CD4-positive, alpha-beta T cell (primary cell): ENCODE data around the gene TULP4. TPM values are rescaled to one million over a fixed set of nuclear protein-coding genes. Genes with fewer than 3 reads are reported as not detected.

Experiments
- ATAC-seq: fragments of 200-7000 bp; cut with Tn5 transposase; one replicate; pipeline ENCODE4 v1.10.0; 2022; ENCODE audit warnings: mild to moderate bottlenecking; ENCODE audit not compliant: poor library complexity
- CTCF ChIA-PET: fragments of 350-600 bp; sonication (Branson Sonifier 250); formaldehyde crosslinking; loops from one replicate; lab custom pipeline; 2021; ENCODE audit warnings: antibody characterized with exemption, inconsistent platforms; lab: Charles Lee
- POLR2A ChIA-PET: fragments of 350-600 bp; sonication (Branson Sonifier 250); formaldehyde crosslinking; loops from one replicate; lab custom pipeline; 2021; ENCODE audit warnings: antibody characterized with exemption, inconsistent platforms; lab: Charles Lee
- DNase-seq, 14 experiments: peaks; one replicate each; pipeline ENCODE4 v3.0.0-alpha.2; 2013 to 2020; ENCODE audit warnings: mixed read lengths in 2 of 14
- H3K27ac ChIP-seq, 2 donors: one replicate each; pipeline versions ENCODE4 v1.5.1 to v1.7.0; 2013; ENCODE audit warnings: low read length in 2 of 2, low read depth in 1 of 2, mild to moderate bottlenecking in 1 of 2
- H3K27me3 ChIP-seq, 2 experiments: 1 replicate in 1 of 2; 2 replicates in 1 of 2; pipeline versions ENCODE4 v1.6.1 to v1.7.0; 2013; ENCODE audit warnings: low read length in 2 of 2, control low read depth in 1 of 2, mild to moderate bottlenecking in 1 of 2, moderate library complexity in 1 of 2; ENCODE audit not compliant: insufficient read depth in 2 of 2, control insufficient read depth in 1 of 2
- H3K36me3 ChIP-seq: one replicate; pipeline ENCODE4 v1.6.1; 2013; ENCODE audit warnings: low read length, control low read depth; ENCODE audit not compliant: insufficient read depth
- H3K4me1 ChIP-seq: one replicate; pipeline ENCODE4 v1.6.1; 2013; ENCODE audit warnings: low read length, control low read depth; ENCODE audit not compliant: insufficient read depth
- H3K4me3 ChIP-seq: one replicate; pipeline ENCODE4 v1.5.1; 2013; ENCODE audit warnings: mild to moderate bottlenecking, low read length, moderate library complexity
- H3K9me3 ChIP-seq, 2 experiments: 1 replicate in 1 of 2; 2 replicates in 1 of 2; pipeline versions ENCODE4 v1.6.1 to v1.7.0; 2013; ENCODE audit warnings: low read length in 2 of 2, mild to moderate bottlenecking in 2 of 2, control low read depth in 1 of 2, moderate library complexity in 1 of 2; ENCODE audit not compliant: control insufficient read depth in 1 of 2, insufficient read depth in 1 of 2
- H3K27ac Mint-ChIP-seq: one replicate; pipeline ENCODE4 v1.8.0; 2020; ENCODE audit warnings: mixed read lengths
- H3K27me3 Mint-ChIP-seq: one replicate; pipeline ENCODE4 v1.8.0; 2021; ENCODE audit warnings: mixed read lengths
- H3K36me3 Mint-ChIP-seq: one replicate; pipeline ENCODE4 v1.8.0; 2021; ENCODE audit warnings: low read depth, mixed read lengths
- H3K4me1 Mint-ChIP-seq: one replicate; pipeline ENCODE4 v1.8.0; 2021; ENCODE audit warnings: low read depth, mixed read lengths
- H3K4me3 Mint-ChIP-seq: one replicate; pipeline ENCODE4 v1.8.0; 2020; ENCODE audit warnings: mild to moderate bottlenecking, mixed read lengths
- H3K9me3 Mint-ChIP-seq: one replicate; pipeline ENCODE4 v1.8.0; 2020; ENCODE audit warnings: mixed read lengths
- CTCF ChIP-seq: fragments of 200-600 bp; IDR thresholded peaks from one replicate; pipeline ENCODE4 v1.8.0; 2022; ENCODE audit warnings: antibody characterized with exemption, mild to moderate bottlenecking
- intact Hi-C, 2 experiments: fragments of 100-400 bp; cut with DNase I in 1 of 2; cut with micrococcal nuclease in 1 of 2; formaldehyde crosslinking; loops; one replicate each; pipeline versions ENCODE4 v1.15.1 to v1.9.0; 2023 to 2025; cut with DNase I, micrococcal nuclease
- total RNA-seq, 174 experiments: library from RNA in 2 of 174; stranded (reverse) in 2 of 174; gene quantifications; one replicate each; pipeline ENCODE4 v1.2.3 and lab custom pipeline; 2021 to 2026

TULP4 gene
- total RNA-seq, 2 experiments from 2014 or later: 66.1 to 68.2 TPM

- peaks cover 50% of the 10 kb centered on the region for H3K36me3 ChIP-seq
- CTCF ChIA-PET: no interaction called here
- H3K27ac Mint-ChIP-seq: no peak overlapping the region
Measured at GRCh38 chr6:158480989-158481388, 168.7 kb downstream of the TULP4 start.

GRCh38 chr6:158481690-158482473 lies 169.6 kb downstream of the TULP4 start:
- ATAC-seq: no peak

More at GRCh38 chr6:158480989-158481388, 168.7 kb downstream of the TULP4 start:
- no peak overlapping the region for H3K27ac ChIP-seq
- ATAC-seq: no peak
- no peak overlapping the region for H3K4me3 Mint-ChIP-seq
- no peaks in the 10 kb centered on the region for H3K9me3 ChIP-seq
- no peaks in the 10 kb centered on the region for H3K27me3 Mint-ChIP-seq
- H3K4me1 ChIP-seq: no peaks in the 10 kb centered on the region
- H3K4me3 ChIP-seq: no peak overlapping the region
- TF ChIP-seq CTCF: no peak
- no peaks in the 10 kb centered on the region for H3K9me3 Mint-ChIP-seq
- POLR2A ChIA-PET: no interaction called here
- H3K36me3 Mint-ChIP-seq: peaks cover 77% of the 10 kb centered on the region
- H3K4me1 Mint-ChIP-seq: no peaks in the 10 kb centered on the region
- DNase-seq: no peak
- H3K27me3 ChIP-seq: no peaks in the 10 kb centered on the region
- intact Hi-C loops: loop anchor here in 1 of 2 experiments (5.0 kb wide), 1 partner anchor 679 kb away; no protein-coding TSS in a partner anchor

GRCh38 chr6:158485431-158485830 lies 173.2 kb downstream of the TULP4 start:
- H3K4me1 ChIP-seq: no peaks in the 10 kb centered on the region
- H3K27ac Mint-ChIP-seq: no peak overlapping the region
- H3K36me3 ChIP-seq: peaks cover 38% of the 10 kb centered on the region
- H3K27ac ChIP-seq: no peak overlapping the region
- H3K27me3 Mint-ChIP-seq: no peaks in the 10 kb centered on the region
- no peak for DNase-seq
- no peaks in the 10 kb centered on the region for H3K9me3 ChIP-seq
- ATAC-seq: no peak
- TF ChIP-seq CTCF: no peak
- ChIA-PET CTCF (no interaction called here), POLR2A (no interaction called here)
- peaks cover 55% of the 10 kb centered on the region for H3K36me3 Mint-ChIP-seq
- no peaks in the 10 kb centered on the region for H3K27me3 ChIP-seq
- no peaks in the 10 kb centered on the region for H3K9me3 Mint-ChIP-seq
- H3K4me1 Mint-ChIP-seq: no peaks in the 10 kb centered on the region
- H3K4me3 ChIP-seq: no peak overlapping the region
- intact Hi-C loops: no loop called here
- H3K4me3 Mint-ChIP-seq: no peak overlapping the region

More at GRCh38 chr6:158481690-158482473, 169.6 kb downstream of the TULP4 start:
- no peak for TF ChIP-seq CTCF
- no peak overlapping the region for H3K27ac ChIP-seq
- no peaks in the 10 kb centered on the region for H3K27me3 ChIP-seq
- DNase-seq: no peak
- peaks cover 47% of the 10 kb centered on the region for H3K36me3 ChIP-seq
- no peaks in the 10 kb centered on the region for H3K4me1 ChIP-seq
- H3K4me3 ChIP-seq: no peak overlapping the region
- ChIA-PET POLR2A (no interaction called here), CTCF (no interaction called here)
- no peak overlapping the region for H3K4me3 Mint-ChIP-seq
- H3K9me3 ChIP-seq: no peaks in the 10 kb centered on the region
- H3K27ac Mint-ChIP-seq: no peak overlapping the region
- H3K9me3 Mint-ChIP-seq: no peaks in the 10 kb centered on the region
- H3K27me3 Mint-ChIP-seq: no peaks in the 10 kb centered on the region
- intact Hi-C loops: loop anchor here in 1 of 2 experiments (5.0 kb wide), 1 partner anchor 680 kb away; no protein-coding TSS in a partner anchor
- peaks cover 69% of the 10 kb centered on the region for H3K36me3 Mint-ChIP-seq
- no peaks in the 10 kb centered on the region for H3K4me1 Mint-ChIP-seq
